ENCODE results near the gene GAS7.

GRCh38 chr17:10200016-10200415 is 1.6 kb upstream of the GAS7 start:
- TF ChIP-seq CTCF (IDR thresholded peaks at IDR 0.05) (no peak), EP300 (IDR thresholded peaks at IDR 0.05) (no peak), POLR2A (IDR thresholded peaks at IDR 0.05) (no peak)
